Measurements from ENCODE around the gene TK1. TPM values are rescaled to one million over a fixed set of nuclear protein-coding genes. Genes with fewer than 3 reads are reported as not detected.

The TK1 gene
- total RNA-seq, 2 experiments from 2014 or later: 93.1 to 97.8 TPM

DNA sequence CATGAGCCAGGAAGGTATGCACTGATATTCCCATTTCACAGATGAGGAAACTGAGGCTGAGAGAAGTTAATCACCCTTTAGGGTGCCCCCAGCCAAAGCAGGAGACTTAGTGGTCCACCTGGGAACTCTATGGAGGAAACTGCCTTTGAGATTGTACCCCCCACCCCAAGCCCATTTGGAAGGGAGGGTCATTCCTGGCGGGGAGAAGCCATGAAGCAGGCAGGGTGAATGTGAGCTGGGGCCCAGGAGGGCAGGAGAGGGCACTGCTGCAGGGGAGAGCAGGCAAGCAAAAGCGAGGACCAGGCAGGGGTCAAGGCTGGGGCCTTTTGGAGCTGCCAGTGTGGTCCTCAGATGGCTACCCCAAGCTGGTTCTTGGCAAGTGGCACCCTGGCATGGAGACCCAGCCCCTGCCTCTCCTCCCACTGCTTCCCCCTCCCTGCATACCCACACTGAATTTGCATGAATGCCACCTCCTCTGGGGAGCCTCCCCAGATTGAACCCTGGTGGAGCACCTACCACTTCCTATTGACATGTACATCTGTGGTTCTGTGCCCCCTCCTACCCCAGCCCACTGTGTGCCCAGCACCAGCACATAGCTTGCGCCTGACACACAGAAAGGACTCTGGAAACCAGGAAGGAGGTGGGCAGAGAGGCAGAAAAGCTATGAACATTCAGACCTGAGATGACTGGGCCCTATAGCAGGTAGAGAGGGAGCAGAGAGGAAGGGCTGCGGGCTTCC is 57.3 kb downstream of the TK1 start:
- POLR2A ChIA-PET: interaction anchor here (0.6 to 13.9 kb wide), 8 partner anchors 9 to 1862 kb away, joined by 3 to 380 read pairs (median 4); no protein-coding TSS in a partner anchor
- H3K36me3 Mint-ChIP-seq: peaks cover 39% of the 10 kb centered on the region
- no peaks in the 10 kb centered on the region for H3K27me3 Mint-ChIP-seq
- DNase-seq: peak; percentile 60
- peak overlapping the region; percentile 100 for H3K27ac Mint-ChIP-seq
- H3K9me3 Mint-ChIP-seq: no peaks in the 10 kb centered on the region
- ATAC-seq (ENCODE audit: low read depth): no peak
- H3K4me3 Mint-ChIP-seq: peak overlapping the region; percentile 99
- H3K4me1 Mint-ChIP-seq: peaks cover 31% of the 10 kb centered on the region

- H3K36me3 Mint-ChIP-seq: peaks cover 35% of the 10 kb centered on the region
- ATAC-seq (ENCODE audit: low read depth) (peak; percentile 15), DNase-seq (peak; percentile 83)
- no peaks in the 10 kb centered on the region for H3K9me3 Mint-ChIP-seq
- POLR2A ChIA-PET: interaction anchor here (0.6 to 13.9 kb wide), 8 partner anchors 8 to 1130 kb away, joined by 3 to 380 read pairs (median 6); no protein-coding TSS in a partner anchor
- H3K4me3 Mint-ChIP-seq: peak within 1 kb of the TSS; percentile 99
- peaks cover 29% of the 10 kb centered on the region for H3K4me1 Mint-ChIP-seq
- H3K27me3 Mint-ChIP-seq: no peaks in the 10 kb centered on the region
- H3K27ac Mint-ChIP-seq: peak within 1 kb of the TSS; percentile 100
Observed at GRCh38 chr17:78128551-78129350, 58.1 kb downstream of the TK1 start, which contains the start of gene TMC6. Gene TMC6 (minus strand): TSS chr17:78128755. CDS start chr17:78126832, 1,923 bp downstream.

- Mint-ChIP-seq H3K4me3 (peak overlapping the region; percentile 93), H3K27ac (peak overlapping the region; percentile 91), H3K36me3 (peaks cover 35% of the 10 kb centered on the region), H3K4me1 (peaks cover 31% of the 10 kb centered on the region), H3K27me3 (no peaks in the 10 kb centered on the region), H3K9me3 (no peaks in the 10 kb centered on the region)
- POLR2A ChIA-PET: interaction anchor here (0.7 to 13.9 kb wide), 10 partner anchors 9 to 683 kb away, joined by 3 to 380 read pairs (median 6); no protein-coding TSS in a partner anchor
- ATAC-seq (ENCODE audit: low read depth): no peak
- DNase-seq: no peak
Observed at GRCh38 chr17:78127888-78128550, 58.8 kb downstream of the TK1 start.

DNA sequence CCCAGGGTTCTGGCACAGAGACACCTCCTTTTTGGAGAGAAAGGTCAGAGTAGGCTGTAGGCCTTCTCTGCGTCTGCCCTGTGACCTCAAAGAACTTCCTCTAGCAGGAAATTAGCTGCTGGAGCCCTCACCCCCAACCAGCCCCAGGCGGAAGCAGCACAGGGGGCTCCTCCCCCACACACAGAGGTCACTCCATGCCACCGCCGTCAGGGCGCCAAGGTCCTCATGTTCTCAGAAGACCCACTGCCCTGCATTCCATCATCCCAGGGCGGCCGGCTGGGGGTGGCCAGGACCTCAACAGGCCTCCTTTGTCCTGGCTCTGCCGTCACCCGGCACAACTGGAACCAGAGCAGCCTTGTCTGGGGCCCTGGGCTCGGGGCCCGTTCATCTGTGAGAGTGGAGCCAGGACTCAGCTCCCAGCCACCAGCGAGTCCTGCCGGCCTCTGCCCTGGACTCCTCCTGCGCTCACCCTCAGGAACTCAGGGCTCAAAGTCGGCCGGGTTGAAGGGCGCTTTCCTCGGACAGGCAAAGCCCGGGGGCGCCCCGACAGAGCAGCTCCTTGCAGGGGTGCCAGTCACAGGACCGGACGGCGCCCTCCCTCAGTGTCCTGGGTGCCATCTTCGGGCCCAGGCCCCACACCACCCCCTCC is 59.5 kb downstream of the TK1 start:
- DNase-seq (peak; percentile 79), ATAC-seq (ENCODE audit: low read depth) (peak; percentile 35)
- no peaks in the 10 kb centered on the region for H3K27me3 Mint-ChIP-seq
- peak overlapping the region; percentile 93 for H3K4me3 Mint-ChIP-seq
- H3K9me3 Mint-ChIP-seq: no peaks in the 10 kb centered on the region
- peaks cover 37% of the 10 kb centered on the region for H3K4me1 Mint-ChIP-seq
- H3K27ac Mint-ChIP-seq: peak overlapping the region; percentile 91
- peaks cover 37% of the 10 kb centered on the region for H3K36me3 Mint-ChIP-seq
- POLR2A ChIA-PET: interaction anchor here (0.7 to 13.9 kb wide), 11 partner anchors 9 to 682 kb away, joined by 3 to 380 read pairs (median 5); no protein-coding TSS in a partner anchor

GRCh38 chr17:78126895-78127238 is 60.0 kb downstream of the TK1 start:
- Mint-ChIP-seq H3K27ac (peak overlapping the region; percentile 91), H3K9me3 (no peaks in the 10 kb centered on the region), H3K27me3 (no peaks in the 10 kb centered on the region), H3K4me3 (peak overlapping the region; percentile 93), H3K4me1 (peaks cover 41% of the 10 kb centered on the region), H3K36me3 (peaks cover 38% of the 10 kb centered on the region)
- ATAC-seq (ENCODE audit: low read depth) (no peak), DNase-seq (no peak)
- POLR2A ChIA-PET: interaction anchor here (1.0 to 13.9 kb wide), 7 partner anchors 8 to 682 kb away, joined by 3 to 380 read pairs (median 6); no protein-coding TSS in a partner anchor

GRCh38 chr17:78125976-78126894 is 60.6 kb downstream of the TK1 start:
- DNase-seq: peak; percentile 43
- peak overlapping the region; percentile 91 for H3K27ac Mint-ChIP-seq
- POLR2A ChIA-PET: interaction anchor here (1.0 to 13.9 kb wide), 8 partner anchors 7 to 681 kb away, joined by 3 to 380 read pairs (median 6); no protein-coding TSS in a partner anchor
- H3K9me3 Mint-ChIP-seq: no peaks in the 10 kb centered on the region
- ATAC-seq (ENCODE audit: low read depth): no peak
- peaks cover 44% of the 10 kb centered on the region for H3K36me3 Mint-ChIP-seq
- peak overlapping the region; percentile 93 for H3K4me3 Mint-ChIP-seq
- H3K4me1 Mint-ChIP-seq: peaks cover 46% of the 10 kb centered on the region
- H3K27me3 Mint-ChIP-seq: no peaks in the 10 kb centered on the region

GRCh38 chr17:78125138-78125913 is 61.5 kb downstream of the TK1 start:
- Mint-ChIP-seq H3K27ac (peak overlapping the region; percentile 81), H3K4me3 (peak overlapping the region; percentile 93), H3K27me3 (no peaks in the 10 kb centered on the region), H3K36me3 (peaks cover 43% of the 10 kb centered on the region), H3K9me3 (no peaks in the 10 kb centered on the region), H3K4me1 (peaks cover 54% of the 10 kb centered on the region)
- POLR2A ChIA-PET: interaction anchor here (1.3 to 13.9 kb wide), 5 partner anchors 9 to 51 kb away, joined by 4 to 380 read pairs (median 11); no protein-coding TSS in a partner anchor
- DNase-seq: peak; percentile 68
- ATAC-seq (ENCODE audit: low read depth): no peak

GRCh38 chr17:78124836-78125137 is 62.1 kb downstream of the TK1 start:
- Mint-ChIP-seq H3K4me1 (peaks cover 52% of the 10 kb centered on the region), H3K27me3 (no peaks in the 10 kb centered on the region), H3K4me3 (peak overlapping the region; percentile 93), H3K9me3 (no peaks in the 10 kb centered on the region), H3K36me3 (peaks cover 46% of the 10 kb centered on the region), H3K27ac (peak overlapping the region; percentile 81)
- POLR2A ChIA-PET: interaction anchor here (1.3 to 13.9 kb wide), 5 partner anchors 8 to 52 kb away, joined by 4 to 380 read pairs (median 11); no protein-coding TSS in a partner anchor
- DNase-seq: no peak
- no peak for ATAC-seq (ENCODE audit: low read depth)

Other genes starting within 250 kb of the TK1 start
- 10 to 100 TPM; 74.7 TPM for gene TNRC6C, start 228.3 kb downstream of the TK1 start, total RNA-seq
- 100 to 1,000 TPM; 638 to 646 TPM for gene TMC6, start 58.3 kb downstream of the TK1 start, total RNA-seq
- gene TMC8, start 56.3 kb downstream of the TK1 start, total RNA-seq: 100 to 1,000 TPM; 336 to 340 TPM
- gene C17orf99, start 40.7 kb downstream of the TK1 start, total RNA-seq: not detected
- gene SYNGR2, start 18.5 kb downstream of the TK1 start, total RNA-seq: 10 to 100 TPM; 43.2 to 50.5 TPM
- gene AFMID, start 310 bp upstream of the TK1 start, total RNA-seq: 10 to 100 TPM; 11.3 to 13.4 TPM
- 10 to 100 TPM; 54.9 to 65.2 TPM for gene BIRC5, start 27.2 kb upstream of the TK1 start, total RNA-seq
- gene TMEM235, start 44.6 kb upstream of the TK1 start, total RNA-seq: not detected
- gene SOCS3, start 173.0 kb upstream of the TK1 start, total RNA-seq: 1 to 10 TPM; 6.6 to 6.7 TPM
- gene PGS1, start 191.6 kb upstream of the TK1 start, total RNA-seq: 10 to 100 TPM; 70.2 to 73.2 TPM

Measured in activated naive CD8-positive, alpha-beta T cell treated with anti-CD3 and anti-CD28 coated beads, Interleukin-2, amount 10 ng/mL, durations not matched to agents 7 days and 5 days (primary cell).